Measurements from ENCODE around the gene FAM25A.

GRCh38 chr10:86976362-86977056, 43.6 kb upstream of the FAM25A start:
- no peak for TF ChIP-seq RAD21 (conservative IDR thresholded peaks at IDR 0.05)
- TF ChIP-seq, protein P1, sequence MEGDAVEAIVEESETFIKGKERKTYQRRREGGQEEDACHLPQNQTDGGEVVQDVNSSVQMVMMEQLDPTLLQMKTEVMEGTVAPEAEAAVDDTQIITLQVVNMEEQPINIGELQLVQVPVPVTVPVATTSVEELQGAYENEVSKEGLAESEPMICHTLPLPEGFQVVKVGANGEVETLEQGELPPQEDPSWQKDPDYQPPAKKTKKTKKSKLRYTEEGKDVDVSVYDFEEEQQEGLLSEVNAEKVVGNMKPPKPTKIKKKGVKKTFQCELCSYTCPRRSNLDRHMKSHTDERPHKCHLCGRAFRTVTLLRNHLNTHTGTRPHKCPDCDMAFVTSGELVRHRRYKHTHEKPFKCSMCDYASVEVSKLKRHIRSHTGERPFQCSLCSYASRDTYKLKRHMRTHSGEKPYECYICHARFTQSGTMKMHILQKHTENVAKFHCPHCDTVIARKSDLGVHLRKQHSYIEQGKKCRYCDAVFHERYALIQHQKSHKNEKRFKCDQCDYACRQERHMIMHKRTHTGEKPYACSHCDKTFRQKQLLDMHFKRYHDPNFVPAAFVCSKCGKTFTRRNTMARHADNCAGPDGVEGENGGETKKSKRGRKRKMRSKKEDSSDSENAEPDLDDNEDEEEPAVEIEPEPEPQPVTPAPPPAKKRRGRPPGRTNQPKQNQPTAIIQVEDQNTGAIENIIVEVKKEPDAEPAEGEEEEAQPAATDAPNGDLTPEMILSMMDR (IDR thresholded peaks at IDR 0.05; ENCODE audit: poor library complexity, severe bottlenecking): no peak
- no peak for TF ChIP-seq TAF1 (IDR thresholded peaks at IDR 0.05; ENCODE audit: low read depth)
- TF ChIP-seq POLR2AphosphoS5 (IDR thresholded peaks at IDR 0.05): no peak
- no peak for TF ChIP-seq EZH2 (IDR thresholded peaks at IDR 0.05; ENCODE audit: borderline replicate concordance, insufficient read depth, low read length, poor library complexity, severe bottlenecking)
- no peak for TF ChIP-seq EP300 (conservative IDR thresholded peaks at IDR 0.05; ENCODE audit: poor library complexity, severe bottlenecking)
- TF ChIP-seq, protein P2, sequence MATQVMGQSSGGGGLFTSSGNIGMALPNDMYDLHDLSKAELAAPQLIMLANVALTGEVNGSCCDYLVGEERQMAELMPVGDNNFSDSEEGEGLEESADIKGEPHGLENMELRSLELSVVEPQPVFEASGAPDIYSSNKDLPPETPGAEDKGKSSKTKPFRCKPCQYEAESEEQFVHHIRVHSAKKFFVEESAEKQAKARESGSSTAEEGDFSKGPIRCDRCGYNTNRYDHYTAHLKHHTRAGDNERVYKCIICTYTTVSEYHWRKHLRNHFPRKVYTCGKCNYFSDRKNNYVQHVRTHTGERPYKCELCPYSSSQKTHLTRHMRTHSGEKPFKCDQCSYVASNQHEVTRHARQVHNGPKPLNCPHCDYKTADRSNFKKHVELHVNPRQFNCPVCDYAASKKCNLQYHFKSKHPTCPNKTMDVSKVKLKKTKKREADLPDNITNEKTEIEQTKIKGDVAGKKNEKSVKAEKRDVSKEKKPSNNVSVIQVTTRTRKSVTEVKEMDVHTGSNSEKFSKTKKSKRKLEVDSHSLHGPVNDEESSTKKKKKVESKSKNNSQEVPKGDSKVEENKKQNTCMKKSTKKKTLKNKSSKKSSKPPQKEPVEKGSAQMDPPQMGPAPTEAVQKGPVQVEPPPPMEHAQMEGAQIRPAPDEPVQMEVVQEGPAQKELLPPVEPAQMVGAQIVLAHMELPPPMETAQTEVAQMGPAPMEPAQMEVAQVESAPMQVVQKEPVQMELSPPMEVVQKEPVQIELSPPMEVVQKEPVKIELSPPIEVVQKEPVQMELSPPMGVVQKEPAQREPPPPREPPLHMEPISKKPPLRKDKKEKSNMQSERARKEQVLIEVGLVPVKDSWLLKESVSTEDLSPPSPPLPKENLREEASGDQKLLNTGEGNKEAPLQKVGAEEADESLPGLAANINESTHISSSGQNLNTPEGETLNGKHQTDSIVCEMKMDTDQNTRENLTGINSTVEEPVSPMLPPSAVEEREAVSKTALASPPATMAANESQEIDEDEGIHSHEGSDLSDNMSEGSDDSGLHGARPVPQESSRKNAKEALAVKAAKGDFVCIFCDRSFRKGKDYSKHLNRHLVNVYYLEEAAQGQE (IDR thresholded peaks at IDR 0.05; ENCODE audit: borderline replicate concordance): no peak
